DOHH2 (cell line): ENCODE data around the gene SYT1.

ENCODE experiments used
- H3F3A ChIP-seq: fragments of 200-600 bp; sonication (generic), shearing (Covaris generic); 2 replicates; pipeline ENCODE4 v1.6.0; 2016; ENCODE audit warnings: antibody characterized with exemption, mild to moderate bottlenecking; ENCODE audit not compliant: control insufficient read depth, insufficient read depth
- H3K27ac ChIP-seq: fragments of 200-600 bp; sonication (generic); 2 replicates; pipeline ENCODE4 v1.5.1; 2014; ENCODE audit warnings: low read depth, mild to moderate bottlenecking, low read length, moderate library complexity
- H3K27me3 ChIP-seq: fragments of 200-600 bp; sonication (generic); 2 replicates; pipeline ENCODE4 v1.6.1; 2014; ENCODE audit warnings: mild to moderate bottlenecking, low read length, mixed read lengths; ENCODE audit not compliant: control insufficient read depth
- H3K36me3 ChIP-seq: fragments of 200-600 bp; sonication (generic); 2 replicates; pipeline ENCODE4 v1.6.1; 2014; ENCODE audit warnings: mild to moderate bottlenecking, low read length, moderate library complexity, mixed read lengths; ENCODE audit not compliant: control insufficient read depth
- H3K4me1 ChIP-seq: fragments of 200-600 bp; sonication (generic); 2 replicates; pipeline ENCODE4 v1.6.1; 2014; ENCODE audit warnings: mild to moderate bottlenecking, low read length, mixed read lengths; ENCODE audit not compliant: control insufficient read depth
- H3K4me2 ChIP-seq: fragments of 200-600 bp; sonication (generic); 2 replicates; pipeline ENCODE4 v1.6.0; 2014; ENCODE audit warnings: mild to moderate bottlenecking, low read length, moderate library complexity
- H3K4me3 ChIP-seq: fragments of 200-600 bp; sonication (generic); 2 replicates; pipeline ENCODE4 v1.5.1; 2014; ENCODE audit warnings: mild to moderate bottlenecking, low read length, mixed read lengths
- H3K79me2 ChIP-seq: fragments of 200-600 bp; sonication (generic); 2 replicates; pipeline ENCODE4 v1.6.1; 2014; ENCODE audit warnings: mild to moderate bottlenecking, low read length, mixed read lengths; ENCODE audit not compliant: control insufficient read depth
- H3K9me2 ChIP-seq: fragments of 200-600 bp; sonication (generic); replicated peaks from 2 replicates; pipeline ENCODE4 v1.6.1; 2014; ENCODE audit warnings: mild to moderate bottlenecking, low read length, mixed read lengths; ENCODE audit not compliant: control insufficient read depth
- H3K9me3 ChIP-seq: fragments of 200-600 bp; sonication (generic); 2 replicates; pipeline ENCODE4 v1.6.1; 2014; ENCODE audit warnings: antibody characterized with exemption, low read length, mixed read lengths; ENCODE audit not compliant: control insufficient read depth, insufficient read depth
- H4K20me1 ChIP-seq: fragments of 200-600 bp; sonication (generic); 2 replicates; pipeline ENCODE4 v1.6.0; 2014; ENCODE audit warnings: low read depth, mild to moderate bottlenecking, antibody characterized with exemption, low read length, moderate library complexity; ENCODE audit not compliant: control insufficient read depth, insufficient read depth
- EZH2phosphoT487 ChIP-seq: fragments of 200-600 bp; sonication (generic); IDR thresholded peaks from 2 replicates; pipeline ENCODE4 v1.6.1; 2017; ENCODE audit warnings: borderline replicate concordance, mild to moderate bottlenecking, antibody characterized with exemption, low read length, moderate library complexity, mixed read lengths
- TF ChIP-seq, protein P1 (sequence below): fragments of 200-600 bp; sonication (generic); IDR thresholded peaks from one replicate; pipeline ENCODE4 v1.5.1; 2014; ENCODE audit warnings: antibody characterized with exemption, mild to moderate bottlenecking, low read depth, low read length; ENCODE audit not compliant: poor library complexity, severe bottlenecking

Gene SYT1

DNA sequence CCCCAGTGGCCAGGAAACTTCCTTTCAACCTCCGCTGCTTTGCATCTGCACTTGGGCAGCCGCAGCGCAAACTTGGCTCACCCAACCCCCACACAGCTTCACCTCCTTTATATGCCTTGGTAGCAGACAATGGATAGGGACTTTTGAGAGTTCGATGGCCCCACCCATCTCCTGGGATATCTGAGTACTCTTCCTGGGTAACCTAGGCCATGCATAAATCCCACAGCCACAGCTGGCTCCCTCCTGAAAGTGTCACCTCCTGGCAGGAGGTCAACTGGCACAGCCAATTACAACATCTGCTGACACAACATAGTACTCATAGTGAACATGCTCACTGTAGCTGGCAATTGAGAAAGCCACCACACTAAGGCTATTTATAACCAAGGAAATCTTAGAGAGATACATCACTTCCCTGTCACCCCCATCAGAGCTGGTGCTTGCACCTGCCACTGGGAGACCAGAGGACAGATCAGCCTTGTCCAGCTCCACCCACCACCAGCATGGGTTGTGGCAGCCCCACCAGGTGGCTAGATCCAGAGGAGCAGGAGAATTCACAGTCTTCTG is 410.0 kb downstream of the SYT1 start:
- Histone ChIP-seq H3K27me3 (no peaks in the 10 kb centered on the region), H3K9me3 (no peaks in the 10 kb centered on the region), H3K79me2 (no peaks in the 10 kb centered on the region), H3K27ac (no peak overlapping the region), H3K36me3 (no peaks in the 10 kb centered on the region), H3K4me3 (no peak overlapping the region), H3K9me2 (no peaks in the 10 kb centered on the region), H3K4me2 (no peak overlapping the region), H3F3A (no peaks in the 10 kb centered on the region), H3K4me1 (no peaks in the 10 kb centered on the region), H4K20me1 (no peaks in the 10 kb centered on the region)
- TF ChIP-seq, protein P1, sequence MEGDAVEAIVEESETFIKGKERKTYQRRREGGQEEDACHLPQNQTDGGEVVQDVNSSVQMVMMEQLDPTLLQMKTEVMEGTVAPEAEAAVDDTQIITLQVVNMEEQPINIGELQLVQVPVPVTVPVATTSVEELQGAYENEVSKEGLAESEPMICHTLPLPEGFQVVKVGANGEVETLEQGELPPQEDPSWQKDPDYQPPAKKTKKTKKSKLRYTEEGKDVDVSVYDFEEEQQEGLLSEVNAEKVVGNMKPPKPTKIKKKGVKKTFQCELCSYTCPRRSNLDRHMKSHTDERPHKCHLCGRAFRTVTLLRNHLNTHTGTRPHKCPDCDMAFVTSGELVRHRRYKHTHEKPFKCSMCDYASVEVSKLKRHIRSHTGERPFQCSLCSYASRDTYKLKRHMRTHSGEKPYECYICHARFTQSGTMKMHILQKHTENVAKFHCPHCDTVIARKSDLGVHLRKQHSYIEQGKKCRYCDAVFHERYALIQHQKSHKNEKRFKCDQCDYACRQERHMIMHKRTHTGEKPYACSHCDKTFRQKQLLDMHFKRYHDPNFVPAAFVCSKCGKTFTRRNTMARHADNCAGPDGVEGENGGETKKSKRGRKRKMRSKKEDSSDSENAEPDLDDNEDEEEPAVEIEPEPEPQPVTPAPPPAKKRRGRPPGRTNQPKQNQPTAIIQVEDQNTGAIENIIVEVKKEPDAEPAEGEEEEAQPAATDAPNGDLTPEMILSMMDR, result no peak
- TF ChIP-seq EZH2phosphoT487, result no peak

GRCh38 chr12:79275631-79276030 is 411.1 kb downstream of the SYT1 start:
- no peaks in the 10 kb centered on the region for H3K27me3 ChIP-seq
- H3K4me2 ChIP-seq, result no peak overlapping the region
- H3K79me2 ChIP-seq, result no peaks in the 10 kb centered on the region
- no peak overlapping the region for H3K4me3 ChIP-seq
- H3K9me3 ChIP-seq, result no peaks in the 10 kb centered on the region
- no peaks in the 10 kb centered on the region for H4K20me1 ChIP-seq
- no peaks in the 10 kb centered on the region for H3K36me3 ChIP-seq
- no peaks in the 10 kb centered on the region for H3F3A ChIP-seq
- H3K4me1 ChIP-seq, result no peaks in the 10 kb centered on the region
- H3K27ac ChIP-seq, result no peak overlapping the region
- H3K9me2 ChIP-seq, result no peaks in the 10 kb centered on the region
- TF ChIP-seq, protein P1, result no peak
- no peak for TF ChIP-seq EZH2phosphoT487

GRCh38 chr12:79283364-79283763 is 418.8 kb downstream of the SYT1 start:
- no peaks in the 10 kb centered on the region for H3K9me2 ChIP-seq
- H4K20me1 ChIP-seq, result no peaks in the 10 kb centered on the region
- no peaks in the 10 kb centered on the region for H3K36me3 ChIP-seq
- no peak overlapping the region for H3K4me3 ChIP-seq
- TF ChIP-seq, protein P1, result no peak
- TF ChIP-seq EZH2phosphoT487, result no peak
- no peaks in the 10 kb centered on the region for H3K79me2 ChIP-seq
- no peak overlapping the region for H3K4me2 ChIP-seq
- no peak overlapping the region for H3K27ac ChIP-seq
- H3K9me3 ChIP-seq, result no peaks in the 10 kb centered on the region
- no peaks in the 10 kb centered on the region for H3K4me1 ChIP-seq
- no peaks in the 10 kb centered on the region for H3F3A ChIP-seq
- H3K27me3 ChIP-seq, result no peaks in the 10 kb centered on the region

- Histone ChIP-seq H3K4me3 (no peak overlapping the region), H3K9me2 (no peaks in the 10 kb centered on the region)
- no peak for TF ChIP-seq EZH2phosphoT487
- TF ChIP-seq, protein P1, result no peak
Measured at GRCh38 chr12:79288911-79289310, 424.3 kb downstream of the SYT1 start.

More at GRCh38 chr12:79288911-79289310, 424.3 kb downstream of the SYT1 start:
- no peaks in the 10 kb centered on the region for H3K9me3 ChIP-seq
- no peaks in the 10 kb centered on the region for H3K4me1 ChIP-seq
- no peaks in the 10 kb centered on the region for H3K79me2 ChIP-seq
- H4K20me1 ChIP-seq, result no peaks in the 10 kb centered on the region
- no peaks in the 10 kb centered on the region for H3K36me3 ChIP-seq
- H3K27me3 ChIP-seq, result no peaks in the 10 kb centered on the region
- no peak overlapping the region for H3K4me2 ChIP-seq
- no peaks in the 10 kb centered on the region for H3F3A ChIP-seq
- no peak overlapping the region for H3K27ac ChIP-seq
